Eye (tissue), 1 donor: ENCODE measurements around the gene NTM.
"Not testable (repeated sequence)": the region's sequence is repeated elsewhere in the genome, so short reads cannot be mapped to it uniquely, and the experiment has no call there.

Experiments used
- DNase-seq: peaks from one replicate; pipeline ENCODE4 v3.0.0-alpha.2; 2015

Gene NTM

DNA sequence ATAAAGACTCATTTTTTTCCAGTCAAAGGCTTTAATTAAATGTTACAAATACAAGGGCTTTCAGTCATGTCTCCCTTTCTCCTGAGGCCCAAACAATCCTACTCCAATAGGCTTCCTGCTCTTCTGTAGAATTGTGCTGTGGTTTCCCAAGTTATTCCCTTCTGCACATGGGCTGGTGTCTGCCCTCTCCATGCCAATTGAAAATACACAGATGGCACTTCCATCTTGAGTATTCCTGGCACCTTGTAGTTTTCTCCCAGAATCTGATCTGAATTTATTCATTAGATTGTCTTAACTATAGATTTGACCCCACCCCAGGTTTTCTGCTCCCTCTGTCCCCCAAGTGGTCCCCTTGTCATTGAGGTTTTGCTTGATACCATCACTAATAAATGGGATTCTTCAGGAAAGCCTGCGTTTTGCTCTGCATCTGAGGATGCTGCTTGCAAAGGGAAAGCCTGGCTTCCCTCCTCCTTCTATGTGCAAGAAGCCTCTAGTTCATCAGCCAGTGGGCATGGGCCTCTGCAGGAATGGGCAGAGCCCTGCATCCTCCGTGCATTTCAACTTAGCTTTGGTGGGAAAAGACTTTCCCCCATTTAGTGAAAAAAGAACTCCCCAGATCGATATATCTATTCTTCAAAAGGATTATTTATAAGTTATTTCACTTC, 926.7 kb downstream of the NTM start:
- DNase-seq, result no peak

DNA sequence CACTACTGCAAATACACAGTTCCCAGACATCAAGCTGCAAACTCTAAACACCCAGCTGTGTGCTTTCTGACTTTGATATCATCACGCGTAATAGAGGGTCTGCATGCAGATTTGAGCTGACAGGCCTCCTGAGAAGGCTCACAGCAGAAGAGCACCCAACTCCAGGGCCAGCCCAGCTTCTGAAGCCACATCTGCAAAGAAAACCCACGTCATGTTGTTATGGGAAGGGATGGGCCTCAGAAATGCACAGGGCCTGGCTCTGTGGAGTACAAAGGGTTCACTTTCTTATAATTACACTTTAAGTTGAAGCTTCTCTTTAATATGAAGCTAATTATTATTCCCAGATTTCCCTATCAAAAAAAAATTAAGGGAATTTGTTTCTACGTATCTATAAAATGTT, 927.9 kb downstream of the NTM start:
- no peak for DNase-seq

DNA sequence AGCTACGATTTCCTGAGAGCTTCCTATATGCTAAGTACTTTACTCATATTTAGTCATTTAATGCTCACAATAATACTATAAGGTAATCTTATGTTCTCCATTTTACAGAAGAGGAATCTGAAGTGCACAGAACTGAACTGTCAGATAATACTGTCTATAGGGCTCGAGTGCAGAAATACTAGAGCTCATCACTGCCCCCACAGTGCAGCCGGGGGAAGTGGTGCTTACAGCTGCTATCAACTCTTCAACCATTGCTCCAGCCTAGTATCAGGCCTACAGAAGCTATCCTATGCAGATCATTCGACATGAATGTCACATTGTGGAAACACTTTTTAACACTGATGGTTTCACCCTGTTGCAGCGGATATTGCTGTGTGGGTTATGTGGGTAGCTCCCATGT, 929.9 kb downstream of the NTM start:
- no peak for DNase-seq

DNA sequence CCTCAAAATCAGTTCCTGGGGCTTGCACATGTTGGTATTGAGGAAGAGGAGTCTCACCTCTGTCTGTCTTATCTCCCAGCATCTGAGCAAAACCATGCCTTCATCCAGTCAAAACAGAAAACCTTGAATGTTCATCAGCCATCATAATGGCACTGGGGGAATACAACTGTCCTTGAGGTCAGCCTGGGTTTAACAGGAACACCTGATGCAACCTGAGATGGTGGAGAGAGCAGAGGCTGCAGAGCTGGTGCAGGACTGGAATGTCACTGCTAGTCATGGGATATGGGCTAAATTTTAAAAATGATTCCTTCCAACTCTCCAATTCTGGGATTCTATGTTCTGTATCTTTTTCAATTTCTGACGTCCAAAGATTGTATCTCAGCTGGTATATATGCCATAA, 931.0 kb downstream of the NTM start:
- DNase-seq, result no peak

DNA sequence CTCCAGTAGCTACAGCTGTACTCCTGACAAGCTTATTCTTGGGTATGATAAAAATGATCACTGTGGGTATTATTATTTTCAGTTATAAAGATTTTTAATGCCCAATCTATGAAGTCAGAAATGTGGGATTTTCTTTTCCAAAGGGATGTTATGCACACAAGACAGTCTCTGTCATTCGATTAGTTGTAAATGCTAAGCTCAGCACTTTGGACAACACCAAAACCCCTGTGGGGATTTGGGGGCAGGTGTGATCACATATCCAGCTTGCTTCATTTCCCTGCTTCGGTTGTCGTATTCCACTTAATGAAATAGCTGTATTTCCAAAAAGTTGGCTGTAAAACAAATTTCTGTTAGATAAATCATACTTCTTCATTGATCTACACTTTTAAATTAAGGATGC, 931.5 kb downstream of the NTM start:
- DNase-seq, result no peak

DNA sequence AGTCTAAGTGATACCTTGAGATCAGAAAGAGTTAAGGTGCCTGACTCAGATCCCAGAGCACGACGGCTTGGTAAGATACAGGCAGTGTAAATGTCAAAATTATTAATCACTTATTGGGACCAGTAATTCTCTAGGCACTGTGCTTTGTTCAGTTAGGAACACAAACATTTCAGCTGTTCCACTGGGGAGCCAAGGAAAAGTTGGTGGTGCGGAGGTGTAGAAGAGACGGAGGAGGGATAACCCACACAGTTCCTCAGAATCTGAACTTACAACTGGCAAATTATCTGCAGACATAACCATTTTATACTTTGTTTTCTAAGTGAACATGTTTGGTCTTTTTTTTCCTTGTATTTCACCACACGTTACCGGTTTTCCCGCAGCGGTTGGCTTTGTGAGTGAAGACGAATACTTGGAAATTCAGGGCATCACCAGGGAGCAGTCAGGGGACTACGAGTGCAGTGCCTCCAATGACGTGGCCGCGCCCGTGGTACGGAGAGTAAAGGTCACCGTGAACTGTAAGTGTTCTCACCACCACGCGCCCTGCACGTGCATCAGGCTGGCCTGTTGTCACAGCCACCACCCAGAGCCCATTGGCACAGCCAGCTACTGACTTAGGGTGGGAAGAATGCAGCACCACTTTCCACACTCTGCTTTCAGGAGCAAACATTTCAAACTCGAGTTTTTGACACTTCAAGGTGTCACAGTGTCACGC, 937.0 kb downstream of the NTM start:
- no peak for DNase-seq

DNA sequence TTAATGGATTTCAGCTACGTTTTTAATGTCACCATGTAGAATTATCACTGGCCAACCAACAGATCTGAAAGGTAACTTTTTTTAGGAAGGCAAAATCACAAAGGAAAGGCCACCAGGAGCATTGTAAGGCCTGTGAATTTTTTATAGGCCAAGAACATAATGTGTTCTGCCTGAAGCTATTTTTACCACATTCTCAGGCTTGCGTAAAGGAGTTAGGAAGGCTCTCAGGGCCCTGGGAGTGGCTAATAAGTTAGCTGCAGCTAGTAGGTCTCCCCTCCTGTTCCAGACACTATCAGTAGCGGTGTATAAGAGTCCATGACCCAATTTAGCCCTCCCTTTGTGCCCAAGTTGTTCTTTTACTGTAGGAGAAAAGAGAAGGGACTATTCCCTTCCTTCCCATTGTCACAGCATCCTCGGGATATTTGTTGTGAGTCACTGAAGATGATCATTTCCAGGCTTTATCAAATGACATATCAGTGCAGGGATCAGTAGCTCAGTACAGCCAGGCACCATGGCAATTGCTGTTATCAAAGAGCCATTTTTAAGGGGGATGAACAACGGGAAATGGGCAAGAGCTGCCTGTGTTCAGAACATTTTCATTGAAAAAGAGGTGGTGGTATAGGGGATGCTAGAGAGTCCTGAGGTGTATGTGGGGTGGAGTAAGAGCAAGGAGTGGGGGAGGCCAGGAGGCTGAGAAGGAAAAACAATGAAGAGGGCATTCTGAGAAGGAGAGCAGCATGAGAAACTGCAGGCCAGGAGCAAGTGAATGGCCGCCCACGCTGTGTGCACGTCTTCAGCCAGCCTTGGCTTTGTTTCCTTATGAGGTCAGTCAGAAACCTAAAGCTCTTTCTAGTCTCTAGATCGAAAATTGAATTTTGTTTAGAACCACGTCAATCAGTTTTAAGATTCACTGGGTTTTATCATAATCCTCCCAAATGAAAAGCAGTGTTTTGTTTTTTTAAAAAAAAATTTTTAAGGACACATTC, 940.3 kb downstream of the NTM start:
- no peak for DNase-seq

DNA sequence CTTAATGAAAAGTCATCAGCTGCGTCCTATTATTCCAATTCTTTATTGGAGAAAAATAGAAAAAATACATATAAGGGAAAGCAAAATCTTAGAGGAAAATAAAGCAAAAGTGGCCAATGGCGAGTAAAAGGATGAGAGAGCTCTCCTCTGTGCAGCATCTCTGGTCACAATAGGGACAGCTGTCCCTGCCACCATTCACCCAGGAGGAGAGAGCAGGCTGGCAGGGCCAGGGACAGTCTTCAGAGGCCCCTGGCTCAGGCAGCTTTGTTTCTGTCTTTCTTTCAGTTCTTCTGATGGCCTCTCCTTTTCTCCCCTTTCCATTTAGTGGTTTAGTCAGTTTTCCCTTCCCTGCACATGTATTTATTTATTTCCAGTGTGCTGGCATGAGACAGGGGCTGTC, 941.3 kb downstream of the NTM start:
- no peak for DNase-seq

DNA sequence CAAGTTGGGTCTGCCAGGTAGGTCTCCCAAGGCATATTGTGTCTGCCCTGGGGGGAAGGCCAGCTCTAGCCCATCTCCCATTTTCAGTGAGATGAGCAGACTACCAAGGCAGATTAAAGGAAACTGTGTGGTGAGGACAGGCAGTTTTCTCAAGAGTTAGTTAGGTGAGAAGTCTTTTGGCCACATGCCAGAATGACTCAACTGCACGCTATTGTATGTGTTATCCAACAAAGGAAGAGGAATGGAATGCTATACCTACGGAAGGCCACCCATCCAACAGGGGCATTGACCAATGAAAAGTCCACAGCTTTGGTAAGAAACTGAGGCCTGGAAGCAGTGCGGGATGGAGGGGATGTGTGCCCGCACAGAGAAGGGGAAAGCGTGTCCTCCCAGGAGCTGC, 941.7 kb downstream of the NTM start:
- DNase-seq, result no peak

DNA sequence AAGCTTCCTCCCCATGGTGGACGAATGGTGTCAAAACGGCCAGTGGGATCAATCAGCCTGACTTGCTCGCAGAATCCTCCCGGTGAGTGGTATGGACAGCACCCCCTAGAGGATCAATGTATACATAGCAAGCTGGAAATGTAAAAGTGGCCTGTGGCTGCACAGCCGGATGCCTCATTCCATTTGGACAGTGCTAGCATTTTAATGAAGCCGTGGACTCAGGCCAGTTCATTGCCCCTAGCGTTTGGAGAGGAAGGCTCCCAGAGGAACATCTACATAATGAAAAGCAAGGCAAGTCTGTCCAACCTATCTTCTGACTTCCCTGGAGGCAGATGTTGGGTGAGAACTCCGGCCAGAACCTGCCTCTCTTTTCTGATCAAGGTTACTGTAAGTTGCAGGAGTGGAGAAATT, 942.3 kb downstream of the NTM start:
- DNase-seq, result peak; percentile 72

DNA sequence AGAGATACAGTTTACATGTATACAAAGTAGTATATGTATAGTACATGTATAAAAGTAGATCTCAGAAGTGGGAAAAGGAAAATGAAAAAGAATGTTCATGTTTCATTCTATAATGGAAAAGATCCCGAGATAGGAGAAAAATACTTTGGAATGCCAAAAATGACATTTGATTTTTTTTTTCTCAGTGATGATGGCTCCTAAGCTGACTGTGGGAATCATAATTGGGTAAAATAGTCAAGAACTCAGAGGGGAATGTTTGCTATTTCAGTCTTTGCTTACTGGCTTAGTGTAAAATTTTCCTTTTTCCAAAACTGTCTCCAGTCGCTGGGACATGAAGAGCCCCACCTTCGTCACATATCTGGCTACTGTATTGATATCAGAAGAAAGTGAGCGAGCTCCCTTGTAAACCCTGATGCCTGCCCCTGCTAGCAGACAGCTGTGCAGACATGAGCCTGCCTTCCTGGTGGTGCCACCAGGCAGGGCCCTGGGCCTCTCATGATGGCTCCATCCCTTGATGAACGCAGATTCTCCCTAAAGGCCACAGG, 944.6 kb downstream of the NTM start:
- no peak for DNase-seq

DNA sequence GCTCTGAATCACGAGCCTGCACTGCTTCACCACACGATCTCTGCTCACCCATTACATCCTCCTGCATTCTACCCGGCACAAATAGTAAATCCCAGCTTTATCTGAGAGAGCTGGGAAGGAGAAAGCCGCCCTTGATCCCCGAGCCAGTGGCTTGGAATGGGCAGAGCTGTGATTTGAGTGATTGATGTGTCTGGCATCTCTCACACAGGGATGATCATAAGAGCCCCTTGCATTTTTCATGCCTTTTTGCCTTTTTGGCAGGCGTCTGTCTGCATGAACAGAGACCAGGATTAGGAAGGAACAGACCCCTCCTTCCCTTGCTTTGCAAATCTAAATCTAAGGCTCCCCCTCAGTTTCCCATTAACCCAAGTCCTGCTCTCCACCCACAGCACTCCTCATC, 945.3 kb downstream of the NTM start:
- no peak for DNase-seq

DNA sequence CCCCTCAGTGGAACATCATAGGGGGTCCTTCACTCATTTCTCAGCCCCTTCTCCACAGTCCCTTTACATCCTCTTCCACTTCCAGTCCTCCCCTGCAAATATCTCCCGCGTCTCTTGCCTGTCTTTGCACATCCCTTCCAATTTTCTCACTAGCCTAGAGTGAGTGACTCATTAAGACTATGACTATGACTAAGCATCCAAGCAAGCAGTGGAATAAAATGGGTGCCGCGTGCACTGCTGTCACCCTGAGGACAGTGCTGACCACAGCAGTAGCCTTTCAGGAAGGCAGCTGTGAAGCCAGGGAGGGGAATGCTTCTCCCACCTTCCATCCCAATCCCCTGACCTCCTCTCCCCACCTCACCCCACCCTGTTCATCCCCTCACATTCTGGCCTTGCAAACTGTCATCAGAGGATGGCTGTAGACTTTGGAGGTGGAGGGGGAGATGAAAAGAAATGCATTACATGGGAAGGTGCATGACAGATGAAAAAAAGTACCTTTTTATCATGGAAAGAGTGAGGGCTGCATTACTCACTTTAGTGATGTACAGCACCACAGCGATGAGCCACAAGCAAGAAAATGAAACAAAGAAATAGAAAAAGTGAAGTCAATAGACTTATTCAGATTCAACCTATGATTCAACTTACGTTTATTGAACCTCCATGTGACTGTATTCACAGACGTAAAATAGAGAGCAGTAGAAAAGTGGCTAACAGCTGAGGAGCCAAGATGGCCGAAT, 948.2 kb downstream of the NTM start:
- no peak for DNase-seq

DNA sequence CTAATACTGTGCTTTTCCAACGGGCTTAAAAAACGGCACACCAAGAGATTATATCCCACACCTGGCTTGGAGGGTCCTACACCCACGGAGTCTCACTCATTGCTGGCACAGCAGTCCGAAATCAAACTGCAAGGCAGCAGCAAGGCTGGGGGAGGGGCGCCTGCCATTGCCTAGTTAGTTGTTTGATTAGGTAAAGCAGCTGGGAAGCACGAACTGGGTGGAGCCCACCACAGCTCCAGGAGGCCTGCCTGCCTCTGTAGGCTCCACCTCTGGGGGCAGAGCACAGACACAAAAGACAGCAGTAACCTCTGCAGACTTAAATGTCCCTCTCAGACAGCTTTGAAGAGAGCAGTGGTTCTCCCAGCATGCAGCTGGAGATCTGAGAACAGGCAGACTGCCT, 949.0 kb downstream of the NTM start:
- not testable (repeated sequence) for DNase-seq

DNA sequence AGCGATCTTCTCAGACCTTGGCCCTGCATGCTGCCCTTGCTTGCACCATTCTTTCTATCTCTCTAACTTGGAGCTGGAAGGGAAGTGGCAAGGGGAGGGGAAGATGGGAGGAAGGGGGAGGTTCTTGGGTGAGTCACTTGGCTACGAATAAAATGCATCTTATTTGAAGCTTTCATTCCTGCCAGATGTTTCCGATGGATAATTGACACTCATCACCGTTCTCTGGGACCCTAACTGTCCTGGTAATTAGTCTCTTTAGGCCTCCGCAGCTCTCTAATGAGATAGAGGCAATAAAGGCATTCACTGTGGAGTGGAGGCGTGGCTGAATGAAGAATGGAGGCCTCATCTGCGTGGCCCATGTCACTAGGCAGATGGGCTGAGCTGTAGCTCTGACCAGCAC, 960.1 kb downstream of the NTM start:
- DNase-seq, result peak; percentile 65

DNA sequence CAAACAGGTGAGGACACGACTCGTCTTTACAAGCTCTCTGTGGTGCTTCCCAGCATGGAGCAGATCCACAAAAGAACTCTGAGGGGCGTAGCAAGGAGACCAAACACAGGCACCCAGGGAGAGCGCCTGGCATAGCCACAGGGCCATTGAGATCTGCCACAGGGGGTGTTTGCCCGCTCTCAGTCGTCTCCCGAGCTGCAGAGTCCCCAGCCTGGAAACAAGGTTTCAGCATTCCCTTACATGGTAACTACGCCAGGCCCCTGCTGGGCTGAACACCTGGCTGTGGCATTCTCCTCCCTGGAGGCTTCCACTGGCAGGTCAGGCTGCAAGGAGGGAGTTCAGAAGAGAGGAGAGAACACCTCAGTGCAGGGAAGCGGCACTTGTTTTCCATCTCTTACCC, 962.1 kb downstream of the NTM start:
- DNase-seq, result no peak

DNA sequence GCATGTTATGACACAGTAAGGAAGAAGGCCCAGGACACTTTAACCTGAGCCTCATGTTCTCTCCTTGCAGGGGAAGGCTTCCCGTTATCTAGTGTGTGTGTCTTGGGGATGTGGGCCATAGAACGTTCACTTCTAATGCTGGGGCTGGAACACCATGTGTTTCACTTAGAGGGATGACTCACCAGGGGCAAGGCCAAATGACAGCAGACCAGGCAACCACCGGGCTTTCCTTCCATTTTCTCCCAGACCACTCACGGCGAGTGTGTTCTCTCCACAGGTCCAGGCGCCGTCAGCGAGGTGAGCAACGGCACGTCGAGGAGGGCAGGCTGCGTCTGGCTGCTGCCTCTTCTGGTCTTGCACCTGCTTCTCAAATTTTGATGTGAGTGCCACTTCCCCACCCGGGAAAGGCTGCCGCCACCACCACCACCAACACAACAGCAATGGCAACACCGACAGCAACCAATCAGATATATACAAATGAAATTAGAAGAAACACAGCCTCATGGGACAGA, 964.4 kb downstream of the NTM start:
- DNase-seq, result no peak

DNA sequence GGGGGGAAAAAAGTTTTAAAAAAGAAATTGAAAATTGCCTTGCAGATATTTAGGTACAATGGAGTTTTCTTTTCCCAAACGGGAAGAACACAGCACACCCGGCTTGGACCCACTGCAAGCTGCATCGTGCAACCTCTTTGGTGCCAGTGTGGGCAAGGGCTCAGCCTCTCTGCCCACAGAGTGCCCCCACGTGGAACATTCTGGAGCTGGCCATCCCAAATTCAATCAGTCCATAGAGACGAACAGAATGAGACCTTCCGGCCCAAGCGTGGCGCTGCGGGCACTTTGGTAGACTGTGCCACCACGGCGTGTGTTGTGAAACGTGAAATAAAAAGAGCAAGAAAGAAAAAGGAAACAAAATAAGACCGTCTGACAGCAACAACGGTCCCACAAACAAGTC, 964.9 kb downstream of the NTM start:
- no peak for DNase-seq

DNA sequence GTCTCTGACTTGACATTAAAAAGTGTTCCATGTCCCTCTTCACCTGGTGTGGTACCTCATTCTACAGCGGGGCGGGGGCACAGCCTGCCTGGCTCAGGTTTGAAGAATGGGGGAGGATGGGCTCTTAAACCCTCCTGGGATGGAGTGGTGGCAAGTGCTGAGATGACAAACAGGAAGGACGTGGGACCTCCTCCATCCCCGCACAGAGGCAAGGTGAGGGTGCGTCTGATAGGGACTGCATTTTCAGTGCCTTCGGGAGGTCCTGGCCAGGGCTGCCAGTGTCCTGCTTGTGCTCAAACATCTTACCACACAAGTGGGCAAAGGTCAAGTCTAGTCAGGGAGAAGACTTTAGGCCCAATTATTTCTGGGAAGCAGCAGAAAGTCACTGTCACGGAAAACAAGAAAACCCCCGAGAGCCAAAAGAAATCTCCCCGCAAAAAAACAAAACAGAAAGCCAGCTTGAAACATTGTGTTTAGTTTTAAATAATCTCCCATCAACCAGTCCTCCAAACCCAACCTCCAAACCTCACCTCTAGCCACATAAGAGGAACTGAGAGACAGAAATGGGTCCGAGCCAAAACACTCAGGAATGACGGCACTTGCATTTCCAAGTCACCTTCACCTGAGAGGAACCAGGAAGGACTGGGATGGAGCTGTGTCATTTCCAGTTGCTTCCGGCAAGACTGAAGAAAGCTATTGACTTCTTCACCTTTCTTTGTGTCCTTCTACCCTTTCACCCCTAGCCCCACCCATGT, 966.5 kb downstream of the NTM start:
- no peak for DNase-seq

DNA sequence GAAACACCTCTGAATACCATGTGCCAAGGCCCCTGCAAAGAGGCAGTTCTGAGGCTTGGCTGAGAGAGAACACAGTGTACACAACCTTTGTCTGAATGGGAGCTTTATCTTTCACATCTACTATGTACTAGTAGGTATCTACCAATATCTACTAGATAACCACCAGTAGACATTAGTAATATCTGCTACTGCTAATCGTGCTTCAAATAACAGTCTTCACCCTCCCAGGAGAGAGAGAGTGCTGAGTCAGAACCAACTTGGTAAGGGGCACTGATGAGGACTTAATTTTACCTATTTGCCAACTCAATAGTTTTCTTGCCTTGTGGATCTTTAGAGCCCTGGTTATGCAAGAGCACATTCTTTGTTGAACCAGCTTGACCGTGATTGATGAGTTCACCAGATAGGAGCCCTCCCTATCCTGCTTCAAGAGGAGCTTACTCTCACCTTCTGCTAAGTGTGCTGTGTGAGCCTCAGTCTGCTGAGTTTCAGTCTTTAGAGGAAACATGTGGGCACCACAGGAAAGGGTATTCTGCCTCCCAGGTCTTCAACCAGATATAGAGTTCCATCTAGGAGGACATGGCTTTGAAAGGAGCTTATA, 967.5 kb downstream of the NTM start:
- DNase-seq, result no peak

DNA sequence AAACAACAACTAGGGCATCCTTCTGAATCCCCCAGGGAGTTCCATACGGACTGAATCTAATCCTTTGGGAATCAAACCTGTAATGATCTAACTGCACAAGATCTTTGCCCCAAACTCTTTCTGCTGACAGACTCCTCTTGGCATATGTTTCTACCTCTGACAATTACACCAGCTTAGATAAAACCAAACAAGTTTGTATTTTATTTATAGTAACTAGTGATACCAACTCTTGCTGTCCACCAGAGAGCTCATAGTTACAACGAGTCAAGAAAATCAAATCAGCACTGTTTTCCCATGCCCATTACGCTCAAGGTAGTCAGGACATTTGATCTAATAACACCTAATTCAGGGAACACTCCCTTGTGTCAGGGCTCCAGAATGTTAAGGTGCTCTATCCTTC, 972.0 kb downstream of the NTM start:
- DNase-seq, result no peak
